Measurements from ENCODE around the gene APOL5.
A peak's percentile ranks its signal among the peaks of the same experiment; 100 is the strongest.

The APOL5 gene

GRCh38 chr22:35708453-35708852, 9.2 kb upstream of the APOL5 start:
- in situ Hi-C loops (cut with MboI; ENCODE audit: low pct_unique_long_range_greater_than_20kb, low sequenced_read_pairs, unreplicated experiment), result no loop called here
- TF ChIP-seq CTCF (IDR thresholded peaks at IDR 0.05; ENCODE audit: extremely low read depth, insufficient read depth, missing control alignments), result no peak
- DNase-seq (ENCODE audit: low spot score), result peak; percentile 1

GRCh38 chr22:35708917-35709316, 8.8 kb upstream of the APOL5 start:
- in situ Hi-C loops (cut with MboI; ENCODE audit: low pct_unique_long_range_greater_than_20kb, low sequenced_read_pairs, unreplicated experiment), result no loop called here
- DNase-seq (ENCODE audit: low spot score), result no peak
- TF ChIP-seq CTCF (IDR thresholded peaks at IDR 0.05; ENCODE audit: extremely low read depth, insufficient read depth, missing control alignments), result no peak

DNA sequence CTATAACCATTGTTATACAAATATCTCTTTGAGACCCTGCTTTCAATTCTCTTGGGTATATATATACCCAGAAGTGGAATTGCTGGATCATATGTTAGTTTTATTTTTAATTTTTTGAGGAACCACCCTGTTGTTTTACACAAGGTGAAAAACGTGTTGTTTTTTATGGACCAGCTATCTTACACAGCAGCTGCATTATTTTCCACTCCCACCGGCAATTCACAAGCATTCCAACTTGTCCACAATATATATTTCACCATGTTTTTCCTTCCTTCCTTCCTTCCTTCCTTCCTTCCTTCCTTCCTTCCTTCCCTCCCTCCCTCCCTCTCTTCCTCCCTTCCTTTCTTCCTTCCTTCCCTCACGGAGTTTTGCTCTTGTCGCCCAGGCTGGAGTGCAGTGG, 6.3 kb upstream of the APOL5 start:
- DNase-seq (ENCODE audit: low spot score), result no peak
- TF ChIP-seq CTCF (IDR thresholded peaks at IDR 0.05; ENCODE audit: extremely low read depth, insufficient read depth, missing control alignments), result no peak
- in situ Hi-C loops (cut with MboI; ENCODE audit: low pct_unique_long_range_greater_than_20kb, low sequenced_read_pairs, unreplicated experiment), result no loop called here

DNA sequence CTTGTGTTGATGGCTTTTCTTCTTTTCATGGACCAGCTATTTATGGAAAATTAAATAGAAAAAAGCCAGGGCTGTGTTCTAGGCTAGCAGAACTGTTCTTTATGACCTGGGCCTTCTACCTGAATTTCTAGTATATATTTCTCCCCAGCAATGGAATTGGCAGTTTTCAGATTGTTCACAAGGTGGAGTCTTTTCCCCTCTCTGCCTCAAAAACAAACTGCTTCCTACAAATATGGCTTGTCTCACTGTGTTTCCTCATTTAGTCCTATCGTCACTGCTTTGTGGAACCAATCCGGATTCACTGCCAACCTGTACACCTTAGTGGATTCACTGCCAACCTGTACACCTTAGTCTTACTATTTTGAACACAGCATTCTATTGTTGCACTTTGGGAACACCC, 5.0 kb upstream of the APOL5 start:
- no peak for TF ChIP-seq CTCF (IDR thresholded peaks at IDR 0.05; ENCODE audit: extremely low read depth, insufficient read depth, missing control alignments)
- no peak for DNase-seq (ENCODE audit: low spot score)
- in situ Hi-C loops (cut with MboI; ENCODE audit: low pct_unique_long_range_greater_than_20kb, low sequenced_read_pairs, unreplicated experiment), result no loop called here

- in situ Hi-C loops (cut with MboI; ENCODE audit: low pct_unique_long_range_greater_than_20kb, low sequenced_read_pairs, unreplicated experiment), result no loop called here
- no peak for DNase-seq (ENCODE audit: low spot score)
- no peak for TF ChIP-seq CTCF (IDR thresholded peaks at IDR 0.05; ENCODE audit: extremely low read depth, insufficient read depth, missing control alignments)
Measured at GRCh38 chr22:35719212-35719875, 1.7 kb downstream of the APOL5 start.

- in situ Hi-C loops (cut with MboI; ENCODE audit: low pct_unique_long_range_greater_than_20kb, low sequenced_read_pairs, unreplicated experiment), result no loop called here
- no peak for DNase-seq (ENCODE audit: low spot score)
- TF ChIP-seq CTCF (IDR thresholded peaks at IDR 0.05; ENCODE audit: extremely low read depth, insufficient read depth, missing control alignments), result no peak
Measured at GRCh38 chr22:35721960-35722359, 4.3 kb downstream of the APOL5 start.
